ENCODE data around the gene RAN.
"Not testable (repeated sequence)": the region's sequence is repeated elsewhere in the genome, so short reads cannot be mapped to it uniquely, and the experiment has no call there.

RAN gene

DNA sequence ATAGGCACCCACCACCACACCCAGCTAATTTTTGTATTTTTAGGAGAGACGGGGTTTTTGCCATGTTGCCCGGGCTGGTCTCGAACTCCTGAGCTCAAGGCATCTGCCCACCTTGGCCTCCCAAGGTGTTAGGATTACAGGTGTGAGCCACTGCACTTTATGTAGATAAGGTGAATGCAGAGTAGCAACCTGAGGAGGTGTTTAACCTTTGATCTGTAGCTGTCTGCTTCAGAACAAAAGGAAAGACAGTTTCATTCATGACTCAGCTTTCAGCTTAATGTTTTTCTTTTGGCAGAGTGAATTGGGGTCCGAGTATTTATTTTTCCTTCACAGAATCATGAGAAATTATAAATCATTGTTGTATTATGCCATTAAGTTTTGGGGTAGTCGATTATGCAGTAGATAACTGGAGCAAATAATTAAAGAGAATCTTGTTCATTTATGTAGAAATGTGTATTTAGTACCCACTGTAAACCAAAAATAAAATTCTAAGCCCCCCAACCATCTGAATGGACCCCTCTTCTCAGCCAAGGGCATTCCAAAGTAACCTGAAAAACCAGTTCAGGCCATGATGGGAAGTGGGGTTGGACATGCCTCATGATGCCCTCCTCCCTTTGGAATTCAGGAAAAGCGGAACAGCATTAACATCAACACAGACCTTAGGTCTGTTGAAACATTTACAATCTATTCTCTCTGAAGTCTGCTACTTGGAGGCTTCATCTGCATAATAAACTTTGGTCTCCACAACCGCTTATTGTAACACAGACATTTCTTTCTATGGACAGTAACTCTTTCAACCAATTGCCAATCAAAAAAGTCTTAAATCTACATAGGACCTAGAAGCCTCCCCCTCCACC is 22.1 kb upstream of the RAN start:
- no peak for DNase-seq

DNA sequence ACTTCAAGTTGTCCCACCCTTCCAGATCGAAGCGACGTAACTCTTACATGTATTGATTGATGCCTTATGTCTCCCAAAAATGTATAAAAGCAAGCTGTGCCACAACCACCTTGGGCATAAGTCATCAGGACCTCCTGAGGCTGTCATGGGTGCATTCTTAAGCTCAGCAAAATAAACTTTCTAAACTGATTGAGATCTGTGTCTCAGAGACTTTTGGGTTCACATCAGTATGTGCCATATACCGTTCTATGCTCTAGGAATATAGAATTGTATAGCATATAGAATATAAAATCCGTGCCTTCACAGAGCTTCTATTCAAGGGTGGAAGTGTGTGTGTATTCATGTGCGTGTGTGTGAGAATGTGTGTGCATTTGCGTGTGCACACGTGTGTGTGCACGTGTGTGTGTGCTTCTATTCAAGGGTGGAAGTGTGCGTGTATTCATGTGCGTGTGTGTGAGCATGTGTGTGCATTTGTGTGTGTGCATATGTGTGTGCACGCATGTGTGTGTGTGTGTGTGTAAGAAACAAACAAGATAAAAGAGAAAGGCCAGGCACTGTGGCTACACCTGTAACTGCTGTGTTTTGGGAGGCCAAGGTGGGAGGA is 21.3 kb upstream of the RAN start:
- no peak for DNase-seq

DNA sequence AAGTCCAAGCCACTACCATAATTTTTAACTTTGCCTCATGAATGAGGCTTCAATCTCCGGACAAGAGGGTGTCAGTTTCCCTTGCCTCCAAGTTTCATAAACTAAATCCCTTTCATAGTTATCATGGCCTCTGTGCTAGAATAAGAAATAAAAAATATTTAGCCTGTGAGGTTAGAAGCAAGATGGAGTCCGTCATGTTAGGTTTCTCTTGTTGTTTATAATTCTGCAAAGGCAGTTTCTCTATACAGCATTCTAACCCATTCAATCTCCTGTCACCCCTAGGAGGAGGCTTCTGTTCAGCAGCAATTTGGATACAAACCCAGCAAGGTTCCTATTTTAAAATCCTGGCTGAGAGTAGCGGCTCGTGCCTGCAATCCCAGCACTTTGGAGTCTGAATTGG is 15.8 kb upstream of the RAN start:
- no peak for DNase-seq

DNA sequence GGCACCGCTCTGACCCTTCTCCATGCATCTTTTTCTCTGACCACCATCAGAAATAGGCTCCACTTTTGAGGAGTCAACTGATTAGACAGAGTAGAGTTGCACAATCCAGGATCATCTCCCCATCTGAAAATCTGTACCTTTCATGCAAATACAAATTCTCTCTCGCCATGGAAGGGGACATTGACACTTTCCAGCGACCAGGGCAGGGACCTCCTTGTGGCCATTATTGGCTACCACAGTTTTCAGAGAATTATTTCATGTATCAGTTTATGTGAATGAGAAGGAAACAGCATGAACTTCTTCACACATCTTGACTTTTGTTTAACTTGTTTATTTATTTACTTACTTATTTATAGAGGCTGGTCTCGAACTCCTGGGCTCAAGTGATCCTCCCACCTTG is 13.8 kb upstream of the RAN start:
- no peak for DNase-seq

DNA sequence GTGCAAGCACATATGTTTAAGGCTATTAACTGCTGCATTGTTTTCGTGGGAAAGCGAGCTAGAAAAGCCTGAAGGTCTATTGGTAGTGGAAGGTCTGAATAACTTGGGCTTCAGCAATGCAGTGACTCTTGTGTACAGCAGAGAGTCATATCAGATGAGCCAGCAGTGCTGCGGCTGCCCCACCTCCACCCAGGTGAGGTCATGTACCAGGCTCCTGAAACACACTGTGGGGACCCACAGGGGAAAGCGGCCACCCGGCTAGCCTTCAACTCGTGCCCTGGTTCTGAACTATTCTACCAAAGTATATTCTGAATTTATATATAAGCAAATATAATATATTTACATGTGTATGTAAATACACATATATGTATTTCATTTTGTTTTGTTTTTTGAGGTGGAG is 12.7 kb upstream of the RAN start:
- no peak for DNase-seq

DNA sequence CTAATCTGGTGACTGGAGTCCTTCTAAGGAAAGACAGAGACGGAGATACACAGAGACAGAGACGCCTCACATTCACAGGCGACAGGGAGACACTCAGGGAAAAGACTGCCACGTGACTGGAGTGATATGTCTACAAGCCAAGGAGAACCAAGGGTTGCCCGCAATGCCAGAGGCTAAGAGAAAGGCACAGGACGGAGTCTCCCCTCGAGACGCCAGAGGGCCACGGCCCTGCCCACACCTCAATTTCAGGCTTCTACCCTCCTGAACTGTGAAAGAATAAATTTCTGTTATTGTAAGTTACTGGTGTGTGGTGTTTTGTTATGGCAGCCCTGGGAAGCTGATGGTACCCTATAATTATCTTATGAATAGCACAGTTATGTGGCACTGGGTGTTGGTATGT is 11.6 kb upstream of the RAN start:
- DNase-seq = no peak

DNA sequence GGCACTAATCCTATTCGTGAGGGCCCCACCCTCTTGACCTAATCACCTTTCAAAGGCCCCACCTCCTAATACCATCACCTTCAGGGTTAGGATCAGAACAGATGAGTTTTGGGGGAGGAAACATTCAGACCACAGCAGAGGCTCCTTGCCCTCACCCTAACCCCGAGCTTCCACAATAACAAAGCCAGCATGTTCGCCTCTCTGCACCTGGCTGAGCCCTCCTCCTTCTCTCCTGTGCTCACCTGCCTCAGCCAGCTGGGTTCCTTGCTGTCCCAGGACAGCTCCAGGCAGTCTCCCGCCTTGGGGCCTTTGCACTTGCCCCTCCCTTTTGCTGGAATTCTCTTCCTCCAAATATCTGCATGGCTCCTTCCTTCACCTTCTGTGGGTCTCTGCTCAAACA is 9.7 kb upstream of the RAN start:
- no peak for DNase-seq

DNA sequence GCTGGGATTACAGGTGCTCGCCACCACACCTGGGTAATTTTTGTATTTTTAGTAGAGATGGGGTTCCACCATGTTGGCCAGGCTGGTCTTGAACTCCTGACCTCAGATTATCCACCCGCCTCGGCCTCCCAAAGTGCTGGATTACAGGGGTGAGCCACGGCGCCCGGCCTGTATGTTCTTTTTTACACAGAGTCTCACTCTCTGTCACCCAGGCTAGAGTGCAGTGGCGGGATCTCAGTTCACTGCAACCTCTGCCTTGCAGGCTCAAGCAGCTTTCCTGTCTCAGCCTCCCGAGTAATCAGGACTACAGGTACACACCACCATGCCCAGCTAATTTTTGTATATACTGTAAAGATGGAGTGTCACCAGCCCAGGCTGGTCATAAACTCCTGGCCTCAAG is 9.1 kb upstream of the RAN start:
- not testable (repeated sequence) for DNase-seq

DNA sequence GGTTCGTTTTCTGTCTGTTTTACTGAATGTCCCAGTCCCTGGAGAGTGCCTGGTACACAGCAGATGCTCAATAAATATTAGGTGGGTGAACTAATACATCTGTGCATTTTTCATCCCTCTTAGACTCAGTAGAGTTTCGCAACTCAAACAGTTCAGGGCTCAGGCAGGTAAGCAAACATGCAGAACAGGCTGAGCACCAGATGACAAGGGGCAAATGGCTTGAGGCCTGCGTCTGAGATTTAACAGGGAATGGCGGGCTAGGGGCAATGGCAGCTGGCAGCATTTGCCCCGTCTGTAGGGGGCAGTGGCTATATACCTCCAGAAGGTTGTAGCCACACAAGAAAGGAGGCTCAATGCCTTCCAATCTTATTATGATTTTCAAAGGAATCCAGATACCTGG is 8.6 kb upstream of the RAN start:
- no peak for DNase-seq

DNA sequence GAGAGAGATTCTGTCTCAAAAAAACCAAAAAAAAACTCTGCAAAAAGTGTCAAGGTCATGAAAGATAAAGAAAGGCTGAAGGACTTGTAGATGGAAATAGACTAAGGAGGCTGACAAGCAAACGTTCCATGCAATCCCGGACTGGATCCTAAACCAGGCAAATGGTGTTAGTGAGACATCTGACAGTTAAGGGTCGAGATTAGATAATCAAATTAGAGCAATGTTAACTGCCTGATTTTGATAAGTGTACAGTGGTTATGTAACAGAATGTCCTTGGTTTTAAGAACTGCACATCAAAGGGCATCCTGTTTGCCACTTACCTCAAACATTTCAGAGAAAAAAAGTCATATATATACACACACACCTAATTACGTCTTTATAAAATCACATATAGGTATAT is 3.5 kb upstream of the RAN start:
- DNase-seq = peak in 1 of 2 donors; percentile 67

DNA sequence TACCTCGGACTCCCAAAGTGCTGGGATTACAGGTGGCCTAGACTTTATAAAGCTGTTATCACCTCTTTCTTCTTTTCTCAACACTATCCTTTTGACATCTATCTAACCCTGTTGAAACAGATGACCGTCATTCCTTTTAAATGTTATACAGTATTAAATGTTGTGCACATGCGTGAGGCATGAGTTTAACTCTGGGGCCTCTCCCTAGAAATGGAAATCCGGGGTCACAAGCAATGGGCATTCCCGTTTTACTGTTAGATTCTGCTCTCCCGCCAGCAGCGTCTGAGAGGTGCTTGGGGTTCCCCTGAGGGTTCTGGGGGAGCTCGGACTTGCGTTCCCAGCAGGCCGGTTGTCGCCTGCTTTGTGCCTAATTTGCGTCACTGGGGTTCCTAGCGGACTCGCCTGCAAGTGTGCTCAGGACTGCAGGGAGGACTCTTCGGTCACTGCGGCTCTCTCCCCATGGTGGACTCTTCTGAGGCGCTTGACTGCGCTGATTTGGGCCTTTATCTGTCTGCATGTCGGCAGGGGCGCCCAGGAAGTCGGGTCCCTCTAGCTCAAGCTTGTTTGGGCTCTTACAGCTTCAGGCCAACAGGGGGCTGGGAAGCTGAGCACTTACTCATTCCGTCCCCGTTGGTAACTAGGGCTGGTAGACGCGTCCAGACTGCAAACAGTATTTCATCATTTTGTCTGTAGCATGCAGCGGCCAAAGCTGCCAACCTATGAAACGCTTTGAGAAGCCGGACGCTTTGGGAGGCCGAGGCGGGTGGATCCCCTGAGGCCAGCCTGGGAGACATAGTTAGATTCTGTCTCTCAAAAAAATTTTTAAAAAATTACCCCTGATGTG is 1.2 kb upstream of the RAN start:
- DNase-seq = peak; percentile 78 to 79

DNA sequence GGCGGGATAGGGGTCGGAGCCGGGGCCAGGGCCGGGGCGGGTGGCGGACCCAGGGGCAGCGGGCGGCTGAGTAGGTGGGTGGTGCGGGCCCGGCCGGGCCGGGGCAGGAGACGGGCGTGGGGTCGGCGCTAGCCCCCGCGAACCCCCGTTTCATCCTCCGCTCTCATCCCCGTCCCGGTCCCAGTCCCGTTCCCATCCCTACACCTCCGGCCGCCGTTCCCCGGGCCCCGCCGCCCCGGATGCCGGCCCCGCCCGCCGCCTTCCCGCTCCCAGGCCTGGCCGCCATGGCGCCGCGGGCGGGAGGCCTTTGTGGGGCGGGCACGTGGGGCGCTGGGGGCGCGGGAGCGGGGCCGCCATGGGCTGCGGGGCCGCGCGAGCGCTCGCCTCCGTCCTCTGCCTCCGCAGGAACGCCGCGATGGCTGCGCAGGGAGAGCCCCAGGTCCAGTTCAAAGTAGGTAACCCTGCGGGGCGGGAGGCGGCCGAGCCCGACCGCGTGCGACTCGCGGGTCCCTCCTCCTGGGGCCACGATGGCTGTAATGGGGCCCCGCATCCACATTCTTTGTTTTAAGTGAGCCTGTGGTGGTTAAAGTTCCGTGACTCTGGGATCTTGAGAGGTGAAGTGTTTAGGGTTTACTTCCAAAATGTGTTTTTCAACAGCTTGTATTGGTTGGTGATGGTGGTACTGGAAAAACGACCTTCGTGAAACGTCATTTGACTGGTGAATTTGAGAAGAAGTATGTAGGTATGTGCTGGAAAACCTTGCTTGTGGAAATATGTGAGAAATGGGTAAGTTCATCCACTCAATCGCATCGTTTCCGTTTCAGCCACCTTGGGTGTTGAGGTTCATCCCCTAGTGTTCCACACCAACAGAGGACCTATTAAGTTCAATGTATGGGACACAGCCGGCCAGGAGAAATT is 572 bp downstream of the RAN start:
- DNase-seq = peak; percentile 36 to 57

DNA sequence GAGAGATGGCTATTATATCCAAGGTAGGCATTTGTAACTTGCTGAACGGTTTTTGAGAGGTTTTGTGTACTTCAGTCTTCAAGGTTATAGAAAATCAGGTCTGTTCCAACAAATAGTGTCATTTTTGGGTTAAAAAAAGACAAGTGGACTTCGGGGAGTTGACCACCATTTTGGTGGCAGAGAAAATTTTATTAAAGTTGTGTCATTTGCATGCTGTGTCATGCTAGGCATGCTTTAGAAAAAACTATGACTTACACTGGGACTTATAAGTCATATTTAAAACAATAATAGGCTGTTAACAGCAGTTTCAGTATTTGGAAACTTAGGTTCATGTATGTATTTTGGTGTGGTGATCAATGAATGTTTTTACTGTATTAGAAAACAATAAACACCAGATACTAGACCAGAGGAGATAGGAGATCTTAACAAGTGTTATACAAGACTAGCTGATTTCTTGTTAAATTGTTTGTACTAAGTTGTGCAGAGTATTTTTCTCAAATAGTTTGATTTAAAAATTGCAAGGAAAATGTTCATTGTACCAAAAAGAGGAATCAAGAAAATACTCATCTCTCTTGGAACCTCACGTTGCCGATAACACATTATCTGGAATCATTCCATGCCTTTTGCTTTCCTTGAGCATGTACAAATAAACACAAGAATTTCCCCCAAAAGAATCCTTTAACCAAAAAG is 1.4 kb downstream of the RAN start:
- DNase-seq = no peak

DNA sequence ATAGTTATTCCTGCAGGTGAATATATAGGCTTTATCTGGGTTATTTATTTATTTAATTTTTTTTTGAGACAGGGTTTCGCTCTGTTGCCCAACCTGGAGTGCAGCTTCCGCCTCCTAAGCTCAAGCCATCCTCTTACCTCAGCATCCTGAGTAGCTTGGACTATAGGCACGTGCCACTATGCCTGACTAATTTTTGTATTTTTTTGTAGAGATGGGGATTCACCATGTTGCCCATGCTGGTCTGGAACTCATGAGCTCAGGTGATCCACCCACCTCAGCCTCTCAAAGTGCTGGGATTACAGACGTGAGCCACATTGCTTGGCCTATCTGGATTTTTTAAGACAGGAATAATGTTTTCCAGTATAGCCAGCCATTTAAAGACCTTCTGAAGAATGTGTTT is 2.0 kb downstream of the RAN start:
- DNase-seq = no peak

DNA sequence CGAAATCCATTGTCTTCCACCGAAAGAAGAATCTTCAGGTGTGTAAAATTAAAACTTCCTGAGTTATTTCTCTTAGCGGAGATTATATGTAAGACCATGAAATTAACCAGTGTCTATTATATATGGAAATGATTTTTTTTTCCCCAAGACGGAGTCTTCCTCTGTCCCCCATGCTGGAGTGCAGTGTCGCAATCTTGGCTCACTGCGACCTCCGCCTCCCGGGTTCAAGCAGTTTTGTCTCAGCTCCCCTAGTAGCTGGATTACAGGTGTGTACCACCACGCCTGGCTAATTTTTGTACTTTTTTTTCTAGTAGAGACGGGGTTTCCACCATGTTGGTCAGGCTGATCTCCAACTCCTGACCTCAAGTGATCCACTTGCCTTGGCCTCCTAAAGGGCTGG is 2.8 kb downstream of the RAN start:
- DNase-seq = no peak

DNA sequence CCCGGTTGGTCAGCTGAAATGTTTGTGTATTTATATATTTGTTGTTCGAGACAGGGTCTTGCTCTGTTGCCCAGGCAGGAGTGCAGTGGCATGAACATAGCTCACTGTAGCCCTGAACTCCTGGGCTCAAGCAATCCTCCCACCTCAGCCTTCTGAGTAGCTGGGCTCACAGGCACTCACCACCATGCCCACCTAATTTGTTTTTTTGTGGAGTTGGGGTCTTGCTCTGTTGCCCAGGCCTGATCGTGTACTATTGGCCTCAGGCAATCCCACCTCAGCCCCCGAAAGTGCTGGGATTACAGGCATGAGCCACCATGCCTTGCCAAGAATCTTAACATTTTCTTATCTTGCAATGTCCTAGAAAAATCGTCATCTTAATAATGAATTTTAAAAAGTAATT is 3.3 kb downstream of the RAN start:
- DNase-seq = no peak

DNA sequence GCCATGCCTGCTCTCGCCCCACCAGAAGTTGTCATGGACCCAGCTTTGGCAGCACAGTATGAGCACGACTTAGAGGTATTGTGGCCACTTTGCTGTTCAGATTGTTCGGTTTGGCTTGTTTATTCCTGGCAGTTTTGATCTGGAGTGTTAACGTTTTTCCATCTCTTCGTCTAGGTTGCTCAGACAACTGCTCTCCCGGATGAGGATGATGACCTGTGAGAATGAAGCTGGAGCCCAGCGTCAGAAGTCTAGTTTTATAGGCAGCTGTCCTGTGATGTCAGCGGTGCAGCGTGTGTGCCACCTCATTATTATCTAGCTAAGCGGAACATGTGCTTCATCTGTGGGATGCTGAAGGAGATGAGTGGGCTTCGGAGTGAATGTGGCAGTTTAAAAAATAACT is 3.8 kb downstream of the RAN start:
- not testable (repeated sequence) for DNase-seq

DNA sequence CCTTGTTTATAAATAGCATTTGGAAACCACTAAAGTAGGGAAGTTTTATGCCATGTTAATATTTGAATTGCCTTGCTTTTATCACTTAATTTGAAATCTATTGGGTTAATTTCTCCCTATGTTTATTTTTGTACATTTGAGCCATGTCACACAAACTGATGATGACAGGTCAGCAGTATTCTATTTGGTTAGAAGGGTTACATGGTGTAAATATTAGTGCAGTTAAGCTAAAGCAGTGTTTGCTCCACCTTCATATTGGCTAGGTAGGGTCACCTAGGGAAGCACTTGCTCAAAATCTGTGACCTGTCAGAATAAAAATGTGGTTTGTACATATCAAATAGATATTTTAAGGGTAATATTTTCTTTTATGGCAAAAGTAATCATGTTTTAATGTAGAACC is 4.4 kb downstream of the RAN start:
- DNase-seq = no peak

DNA sequence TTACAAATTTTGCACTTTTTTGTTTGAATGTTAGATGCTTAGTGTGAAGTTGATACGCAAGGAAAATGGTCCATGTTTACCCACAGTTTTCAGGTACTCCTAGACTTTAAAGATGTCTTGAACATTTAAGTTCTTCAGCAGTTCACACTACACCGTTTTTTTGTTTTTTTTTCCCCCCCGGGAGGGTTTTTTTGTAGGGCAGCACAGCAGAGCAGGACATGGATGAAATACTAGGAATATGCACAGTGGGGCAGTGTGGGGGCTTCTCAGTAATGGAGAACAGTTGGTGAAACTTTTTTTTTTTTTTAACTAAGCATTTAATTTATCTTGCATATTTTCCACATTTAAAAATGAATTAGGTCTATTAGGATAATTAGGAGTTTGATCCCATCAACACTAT is 4.9 kb downstream of the RAN start:
- no peak for DNase-seq

DNA sequence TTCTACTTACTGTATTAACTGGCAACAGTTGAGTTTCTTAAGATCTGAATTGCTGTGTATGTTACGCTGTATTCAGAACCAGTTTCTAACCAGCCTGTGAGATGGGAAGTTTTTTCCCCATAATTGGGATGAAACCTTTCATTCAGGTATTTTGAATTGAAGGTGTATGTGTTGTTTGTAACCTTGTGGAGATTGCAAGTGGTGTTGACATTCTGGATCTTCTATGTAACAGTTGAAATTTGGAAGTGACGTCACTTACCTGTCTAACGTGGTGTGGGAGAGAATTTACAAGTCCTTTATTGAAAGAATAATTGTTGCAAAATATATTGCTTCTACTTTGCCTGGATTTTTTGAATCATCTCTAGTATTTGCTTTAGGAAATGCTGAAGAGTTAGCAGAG is 5.5 kb downstream of the RAN start:
- no peak for DNase-seq

DNA sequence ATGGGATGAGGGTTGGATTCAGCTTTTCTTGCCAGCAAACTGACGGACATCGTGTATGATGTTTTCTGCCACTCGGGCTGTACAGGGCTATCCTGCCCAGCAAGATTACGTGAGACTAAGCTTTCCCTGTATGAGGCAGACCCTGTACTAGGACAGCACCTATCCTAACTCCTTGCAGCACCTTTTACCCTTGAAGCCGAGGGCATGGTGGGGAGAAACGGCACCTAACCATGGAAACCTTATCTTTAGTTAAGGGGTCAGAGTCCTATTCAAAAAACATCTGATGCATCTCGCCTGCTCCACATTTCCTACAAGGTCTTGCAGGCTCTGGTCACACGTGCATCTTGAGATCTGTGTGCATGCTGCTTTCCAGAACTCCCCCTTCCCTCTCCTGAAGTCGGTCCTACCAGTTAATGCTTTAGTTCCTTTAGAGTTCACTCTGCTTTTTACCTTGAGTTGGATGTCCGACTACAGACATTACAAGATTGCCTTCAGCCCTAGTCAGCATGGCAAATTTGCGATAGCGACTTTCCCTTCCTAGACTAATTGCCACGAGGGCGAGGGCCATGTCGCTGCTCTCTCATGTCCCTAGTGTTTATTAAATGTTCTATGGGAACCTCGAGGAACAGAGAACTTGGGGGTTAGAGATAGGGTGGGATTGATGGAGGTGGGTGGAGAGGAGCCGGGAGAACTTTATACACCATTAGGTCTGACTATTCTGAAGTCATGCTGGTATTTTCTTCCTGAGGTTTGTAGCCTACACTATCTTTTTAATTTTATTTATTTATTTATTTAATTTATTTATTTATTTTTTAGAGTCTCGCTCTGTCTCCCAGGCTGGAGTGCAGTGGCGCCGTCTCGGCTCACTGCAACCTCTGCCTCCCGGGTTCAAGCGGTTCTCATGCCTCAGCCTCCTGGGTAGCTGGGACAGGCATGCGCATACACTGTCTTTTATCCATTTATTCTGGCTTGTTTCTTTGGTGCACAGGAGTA is 6.6 kb downstream of the RAN start:
- no peak for DNase-seq

All from CD4-positive, alpha-beta T cell treated with Interleukin-4 for 1 hour (primary cell).